HG03378 (cell line): ENCODE data around the gene THEMIS2.
A peak's percentile ranks its signal among the peaks of the same experiment; 100 is the strongest.
"Not testable (repeated sequence)": the region's sequence is repeated elsewhere in the genome, so short reads cannot be mapped to it uniquely, and the experiment has no call there.

Experiments
- ATAC-seq: cut with Tn5 transposase; IDR thresholded peaks from one replicate; pipeline ENCODE4 v1.9.1; 2021; ENCODE audit warnings: mild to moderate bottlenecking, moderate library complexity; ENCODE audit not compliant: unreplicated experiment

THEMIS2 gene

DNA sequence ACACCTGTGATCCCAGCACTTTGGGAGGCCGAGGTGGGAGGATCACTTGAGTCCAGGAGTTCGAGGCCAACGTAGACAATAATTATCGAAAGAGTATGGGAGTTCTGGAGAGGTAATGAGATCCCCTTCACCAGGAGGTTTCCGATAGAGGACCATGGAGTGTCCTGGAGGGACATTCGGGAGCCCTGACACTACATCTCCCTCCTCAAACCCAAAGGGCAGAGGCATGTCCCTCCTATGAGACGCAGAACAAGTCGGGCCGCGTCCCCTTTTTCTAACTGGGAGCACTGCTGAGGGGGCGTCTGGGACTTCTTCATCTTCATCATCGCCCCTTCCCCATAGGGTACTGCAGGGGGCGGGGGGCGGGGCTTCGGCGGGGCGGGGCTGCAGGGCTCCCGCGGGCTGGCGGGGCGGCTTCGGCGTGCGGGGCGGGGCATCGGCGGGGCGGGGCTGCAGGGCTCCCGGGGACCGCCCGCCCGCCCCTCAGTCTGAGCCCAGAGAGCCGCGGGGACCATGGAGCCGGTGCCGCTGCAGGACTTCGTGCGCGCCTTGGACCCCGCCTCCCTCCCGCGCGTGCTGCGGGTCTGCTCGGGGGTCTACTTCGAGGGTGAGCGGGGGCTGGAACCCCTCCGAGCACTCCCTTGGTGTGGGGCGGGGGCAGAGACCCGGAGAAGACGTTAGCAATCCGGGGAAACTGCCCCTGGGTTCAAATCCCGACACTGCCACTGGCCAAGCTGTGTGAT, at the start of gene THEMIS2:
THEMIS2 (plus strand) TSS at position 486 of the 743 bp plus-strand sequence; CDS start at position 514, 28 bp downstream.
- no peak for ATAC-seq

DNA sequence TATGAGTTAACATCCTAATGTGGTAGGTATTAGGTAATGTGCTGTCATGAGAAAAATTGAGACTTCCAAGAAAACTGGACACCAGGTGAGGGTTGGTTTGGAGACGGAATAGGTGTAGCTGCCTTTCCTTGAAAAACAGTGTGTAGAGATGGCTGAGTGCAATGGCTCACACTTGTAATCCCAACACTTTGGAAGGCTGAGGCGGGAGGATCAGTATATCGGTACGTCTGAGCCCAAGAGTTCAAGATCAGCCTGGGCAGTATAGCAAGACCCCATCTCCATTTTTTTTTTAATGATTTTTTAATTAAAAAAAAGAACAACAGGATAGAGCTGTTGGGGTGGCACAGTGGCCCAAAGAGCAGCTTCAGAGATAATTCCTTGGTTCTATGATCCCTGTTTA, 48.6 kb upstream of the THEMIS2 start:
- ATAC-seq, result no peak

GRCh38 chr1:27824411-27824810, 47.9 kb upstream of the THEMIS2 start:
- ATAC-seq, result no peak

GRCh38 chr1:27829339-27829960, 42.9 kb upstream of the THEMIS2 start:
- ATAC-seq, result not testable (repeated sequence)

DNA sequence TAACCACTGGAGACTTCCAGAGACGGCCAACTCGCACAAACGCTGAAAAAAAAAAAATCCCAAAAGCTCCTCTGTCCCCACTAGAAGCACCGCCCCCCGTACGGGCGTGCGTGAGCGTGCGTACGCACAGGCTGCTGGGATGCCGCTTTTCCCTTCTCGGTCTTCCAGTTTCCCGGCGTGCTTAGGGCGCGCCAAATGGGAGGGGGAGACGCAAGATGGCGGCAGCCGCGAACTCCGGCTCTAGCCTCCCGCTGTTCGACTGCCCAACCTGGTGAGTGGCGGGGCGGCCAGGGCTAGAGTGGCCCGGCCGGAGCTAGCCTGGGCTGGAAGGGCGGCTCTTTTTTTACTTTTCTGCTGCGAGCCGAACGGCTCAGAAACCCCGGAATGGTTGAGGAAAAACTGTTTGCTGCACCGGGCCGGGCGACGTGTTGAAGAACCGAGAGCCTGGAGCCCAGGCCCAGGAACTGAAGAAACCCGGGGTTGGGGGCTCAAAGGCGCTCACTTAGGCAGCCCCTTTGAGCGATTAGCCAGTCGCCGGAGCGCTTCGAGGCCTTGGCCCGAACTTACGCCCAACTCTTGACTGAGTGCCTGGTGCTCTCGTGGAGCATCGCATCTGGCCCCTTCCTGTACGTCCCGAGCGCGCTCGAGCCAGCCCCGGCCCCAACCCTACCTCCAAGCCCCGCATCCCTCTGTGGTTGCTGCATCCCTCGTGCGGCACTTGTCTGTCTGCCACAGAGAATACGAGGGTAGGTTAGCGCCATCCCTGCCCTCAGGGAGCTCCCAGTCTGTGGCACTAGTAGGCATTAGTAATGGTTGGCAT, 41.5 kb upstream of the THEMIS2 start, which contains the start of gene PPP1R8:
PPP1R8 (plus strand) TSS at position 162 of the 820 bp plus-strand sequence; CDS start at position 216, 54 bp downstream.
- ATAC-seq, result peak; percentile 80

GRCh38 chr1:27831568-27832410, 40.6 kb upstream of the THEMIS2 start:
- no peak for ATAC-seq

GRCh38 chr1:27832762-27833161, 39.6 kb upstream of the THEMIS2 start:
- no peak for ATAC-seq

GRCh38 chr1:27833470-27833869, 38.9 kb upstream of the THEMIS2 start:
- no peak for ATAC-seq

DNA sequence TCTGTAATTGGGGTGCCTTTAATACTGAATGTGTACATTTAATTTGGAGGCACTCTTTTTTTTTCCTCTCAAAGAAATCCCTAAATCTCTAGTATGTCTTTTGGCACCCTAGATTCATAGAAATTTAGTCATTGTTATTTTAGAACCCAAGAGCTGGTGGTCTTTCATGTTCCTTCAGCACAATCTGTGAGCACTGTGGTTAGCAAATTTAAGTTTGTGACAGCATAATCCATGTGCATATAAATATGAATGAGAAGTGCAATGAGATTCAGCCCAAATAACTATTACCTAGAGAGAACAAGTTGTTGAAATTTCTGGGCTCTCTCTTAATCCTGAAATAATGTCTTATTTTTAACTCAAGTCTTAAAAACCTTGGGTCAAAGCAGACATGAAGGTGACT, 37.3 kb upstream of the THEMIS2 start:
- no peak for ATAC-seq

- ATAC-seq, result no peak
Measured at GRCh38 chr1:27835501-27835900, 36.8 kb upstream of the THEMIS2 start.

DNA sequence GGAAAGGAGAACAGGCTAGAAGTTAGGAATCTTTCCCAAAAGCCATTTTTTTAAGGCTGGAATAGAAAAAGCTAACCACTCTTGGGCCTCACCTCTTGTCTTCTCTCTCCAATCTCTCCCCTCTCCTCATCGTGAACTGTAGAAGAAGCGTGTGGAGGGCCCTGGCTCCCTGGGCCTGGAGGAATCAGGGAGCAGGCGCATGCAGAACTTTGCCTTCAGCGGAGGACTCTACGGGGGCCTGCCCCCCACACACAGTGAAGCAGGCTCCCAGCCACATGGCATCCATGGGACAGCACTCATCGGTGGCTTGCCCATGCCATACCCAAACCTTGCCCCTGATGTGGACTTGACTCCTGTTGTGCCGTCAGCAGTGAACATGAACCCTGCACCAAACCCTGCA, 22.4 kb upstream of the THEMIS2 start:
- no peak for ATAC-seq

DNA sequence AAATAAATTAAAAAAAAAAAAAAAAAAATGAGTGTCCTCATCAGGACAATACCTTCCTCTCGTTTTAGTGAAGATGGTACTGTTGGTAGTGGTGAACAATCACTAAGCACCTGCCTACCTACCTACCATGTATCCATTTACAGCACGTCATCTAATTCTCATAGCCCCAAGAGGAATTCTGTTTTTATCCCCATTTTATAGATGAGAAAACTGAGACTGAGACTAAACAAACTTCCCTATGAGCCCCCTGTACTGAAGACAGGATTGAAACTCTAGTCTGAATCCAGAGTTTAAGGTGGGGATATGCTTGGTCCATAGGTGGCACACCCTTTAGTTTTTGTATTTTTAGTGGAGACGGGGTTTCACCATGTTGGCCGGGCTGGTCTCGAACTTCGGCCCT, 17.3 kb upstream of the THEMIS2 start:
- no peak for ATAC-seq

GRCh38 chr1:27856561-27857343, 15.6 kb upstream of the THEMIS2 start:
- ATAC-seq, result no peak

GRCh38 chr1:27857552-27857951, 14.8 kb upstream of the THEMIS2 start:
- not testable (repeated sequence) for ATAC-seq

- ATAC-seq, result no peak
Measured at GRCh38 chr1:27858072-27858948, 14.0 kb upstream of the THEMIS2 start.

DNA sequence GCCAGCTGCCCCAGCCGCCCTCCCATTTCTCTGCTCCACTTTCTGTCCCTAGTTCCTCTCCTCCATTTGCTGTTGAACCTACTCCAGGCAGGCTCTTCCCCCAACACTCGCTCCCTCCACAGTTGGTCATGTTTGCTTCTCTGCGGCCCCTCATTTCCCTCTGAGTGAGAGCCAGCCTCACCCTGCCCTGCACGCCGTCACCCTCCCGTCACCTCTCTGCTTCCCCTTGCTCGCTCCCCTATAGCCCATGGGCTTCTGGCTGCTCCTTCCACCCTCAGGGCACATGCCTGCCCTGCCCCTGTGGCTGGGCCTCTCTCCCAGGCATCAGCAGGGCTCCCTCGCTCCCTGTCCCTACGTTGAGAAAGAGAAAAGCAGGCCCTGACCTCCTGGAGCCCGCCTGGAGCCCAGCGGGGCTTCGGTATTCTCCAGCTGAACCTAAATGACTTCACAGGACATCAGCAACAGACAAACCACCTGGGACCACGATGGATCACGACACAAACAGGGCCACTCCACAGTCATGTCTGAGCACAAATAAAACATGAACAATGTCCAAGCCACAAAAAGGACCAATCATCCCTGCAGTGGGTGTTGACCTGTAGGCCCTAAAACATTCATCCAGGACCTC, 13.3 kb upstream of the THEMIS2 start:
- no peak for ATAC-seq

DNA sequence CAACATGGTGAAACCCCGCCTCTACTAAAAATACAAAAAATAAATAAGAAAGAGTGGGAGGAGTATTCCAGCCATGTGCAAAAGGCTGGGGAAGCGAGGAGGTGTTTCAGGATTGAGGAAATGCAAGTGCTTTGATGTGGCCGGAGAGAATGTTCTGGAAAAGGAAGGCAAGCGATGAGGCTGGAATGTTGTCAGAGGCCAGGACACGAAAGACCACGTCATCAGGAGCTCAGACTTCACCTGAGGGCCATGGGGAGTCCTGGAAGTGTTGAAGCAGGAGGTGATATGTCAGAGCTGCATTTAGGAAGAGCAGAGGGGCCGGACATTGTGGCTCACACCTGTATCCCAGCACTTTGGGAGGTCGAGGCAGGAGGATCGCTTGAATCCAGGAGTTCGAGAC, 10.9 kb upstream of the THEMIS2 start:
- no peak for ATAC-seq

DNA sequence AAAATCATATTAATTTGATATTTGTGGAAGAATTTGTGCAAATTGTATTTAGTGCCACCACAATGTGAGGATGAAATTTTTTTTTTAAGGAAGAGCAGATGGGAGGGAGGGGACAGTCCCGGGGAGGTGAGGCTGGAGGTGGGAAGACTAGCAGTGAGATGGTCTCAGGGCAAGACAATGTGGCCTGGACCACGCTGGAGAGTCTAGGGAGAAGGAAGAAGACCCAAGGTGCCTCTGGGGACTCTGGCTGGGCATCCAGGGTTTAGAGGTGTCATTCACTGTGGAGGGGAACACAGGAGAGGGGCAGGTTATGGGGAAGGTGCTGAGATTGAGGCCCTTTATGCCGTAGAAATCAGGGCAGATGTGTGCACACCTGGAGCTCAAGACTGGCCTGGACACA, 10.3 kb upstream of the THEMIS2 start:
- ATAC-seq, result no peak
